GM19025 (cell line): ENCODE results near the gene METTL9.
"Not testable (repeated sequence)": the region's sequence is repeated elsewhere in the genome, so short reads cannot be mapped to it uniquely, and the experiment has no call there.

ENCODE experiments used
- ATAC-seq: cut with Tn5 transposase; IDR thresholded peaks from one replicate; pipeline ENCODE4 v1.9.1; 2021; ENCODE audit warnings: mild to moderate bottlenecking, low read depth, moderate library complexity; ENCODE audit not compliant: unreplicated experiment

The METTL9 gene

GRCh38 chr16:21570676-21571017 is 28.7 kb upstream of the METTL9 start:
- ATAC-seq: no peak

- ATAC-seq: not testable (repeated sequence)
Measured at GRCh38 chr16:21573506-21573905, 25.9 kb upstream of the METTL9 start.

DNA sequence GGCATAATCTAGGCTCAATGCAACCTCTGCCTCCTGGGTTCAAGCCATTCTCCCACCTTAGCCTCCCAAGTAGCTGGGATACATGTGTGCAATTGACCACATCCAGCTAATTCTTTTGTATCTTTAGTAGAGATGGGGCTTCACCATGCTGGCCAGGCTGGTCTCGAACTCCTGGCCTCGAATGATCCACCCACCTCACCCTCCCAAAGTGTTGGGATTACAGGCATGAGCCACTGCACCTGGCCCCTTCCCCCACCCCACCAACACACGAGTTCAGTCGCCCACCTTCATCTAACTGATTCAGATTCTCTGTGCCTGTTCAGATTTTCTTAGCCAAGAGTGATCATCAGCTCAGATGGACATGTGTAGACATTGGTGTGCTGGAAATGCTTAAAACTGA is 25.0 kb upstream of the METTL9 start:
- ATAC-seq: no peak

GRCh38 chr16:21576323-21576722 is 23.1 kb upstream of the METTL9 start:
- not testable (repeated sequence) for ATAC-seq

DNA sequence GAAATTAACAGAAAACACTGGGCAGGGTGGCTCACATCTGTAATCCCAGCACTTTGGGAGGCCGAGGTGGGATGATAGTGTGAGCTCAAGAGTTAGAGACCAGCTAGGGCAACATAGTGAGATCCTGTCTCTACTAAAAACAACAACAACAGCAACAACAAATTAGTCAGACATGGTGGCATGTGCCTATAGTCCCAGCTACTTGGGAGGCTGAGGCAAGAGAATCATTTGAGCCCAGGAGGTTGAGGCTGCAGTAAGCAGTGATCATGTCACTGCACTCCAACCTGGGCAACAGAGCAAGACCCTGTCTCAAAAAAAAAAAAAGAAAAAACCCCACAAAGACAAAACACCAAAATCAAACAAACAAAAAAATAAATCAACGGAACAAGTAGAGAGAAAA is 21.9 kb upstream of the METTL9 start:
- ATAC-seq: not testable (repeated sequence)

DNA sequence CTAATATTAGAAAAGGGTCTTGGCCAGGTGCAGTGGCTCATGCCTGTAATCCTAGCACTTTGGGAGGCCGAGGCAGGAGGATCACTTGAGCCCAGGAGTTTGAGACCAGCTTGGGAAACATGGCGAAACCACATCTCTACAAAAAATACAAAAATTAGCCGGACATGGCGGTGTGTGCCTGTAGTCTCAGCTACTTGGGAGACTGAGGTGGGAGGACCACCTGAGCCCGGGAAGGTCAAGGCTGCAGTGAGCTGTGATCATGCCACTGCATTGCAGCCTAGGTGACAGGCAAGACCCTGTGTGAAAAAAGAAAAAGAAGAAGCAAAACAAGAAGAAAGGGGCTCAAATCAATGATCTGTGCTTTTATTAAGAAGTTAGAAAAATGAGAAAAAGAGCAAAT is 21.1 kb upstream of the METTL9 start:
- not testable (repeated sequence) for ATAC-seq

DNA sequence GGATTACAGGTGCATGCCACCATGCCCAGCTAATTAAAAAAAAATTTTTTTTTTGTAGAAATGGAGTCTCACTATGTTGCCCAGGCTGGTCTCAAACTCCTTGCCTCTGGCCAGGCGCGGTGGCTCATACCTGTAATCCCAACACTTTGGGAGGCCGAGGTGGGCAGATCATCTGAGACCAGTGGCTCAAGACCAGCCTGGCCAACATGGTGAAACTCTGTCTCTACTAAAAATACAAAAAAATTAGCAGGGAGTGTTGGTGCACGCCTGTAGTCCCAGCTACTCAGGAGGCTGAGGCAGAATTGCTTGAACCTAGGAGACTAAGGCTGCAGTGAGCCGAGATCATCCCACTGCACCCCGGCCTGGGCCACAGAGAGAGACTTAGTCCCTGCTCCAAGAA is 19.2 kb upstream of the METTL9 start:
- ATAC-seq: not testable (repeated sequence)

- no peak for ATAC-seq
Measured at GRCh38 chr16:21580807-21581206, 18.6 kb upstream of the METTL9 start.

GRCh38 chr16:21584817-21585216 is 14.6 kb upstream of the METTL9 start:
- no peak for ATAC-seq

DNA sequence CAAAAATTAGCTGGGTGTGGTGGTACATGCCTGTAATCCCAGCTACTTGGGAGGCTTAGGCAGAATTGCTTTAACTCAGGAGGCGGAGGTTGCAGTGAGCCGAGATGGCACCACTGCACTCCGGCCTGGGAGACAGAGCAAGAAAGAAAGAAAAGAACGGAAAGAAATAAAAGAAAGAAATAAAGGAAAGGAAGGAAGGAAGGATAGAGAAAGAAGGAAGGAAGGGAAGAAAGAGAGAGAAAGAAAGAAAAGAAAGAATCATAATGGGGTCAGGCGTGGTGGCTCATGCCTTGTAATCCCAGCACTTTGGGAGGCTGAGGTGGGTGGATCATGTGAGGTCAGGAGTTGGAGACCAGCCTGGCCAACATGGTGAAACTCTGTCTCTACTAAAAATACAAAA is 10.8 kb upstream of the METTL9 start:
- ATAC-seq: not testable (repeated sequence)

GRCh38 chr16:21589551-21589950 is 9.8 kb upstream of the METTL9 start:
- no peak for ATAC-seq

DNA sequence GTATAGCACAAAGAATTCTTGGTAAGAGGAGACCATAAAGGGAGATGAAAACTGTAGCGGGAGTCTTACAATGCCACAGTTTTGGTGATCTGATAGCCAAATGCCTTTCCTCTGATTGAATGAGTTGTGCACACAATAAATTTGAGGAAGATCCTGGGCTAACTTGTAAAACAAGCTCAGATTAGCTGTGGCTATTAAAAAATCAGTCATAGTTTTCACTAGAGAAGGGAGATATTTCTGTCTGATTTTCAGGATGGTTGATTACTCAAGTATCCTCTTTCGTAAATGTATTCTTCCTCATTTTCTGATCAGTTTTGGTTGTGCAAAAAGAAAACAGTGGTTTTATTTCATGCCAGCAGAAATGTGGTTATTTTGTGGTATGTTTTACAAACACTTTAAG is 9.1 kb upstream of the METTL9 start:
- no peak for ATAC-seq

DNA sequence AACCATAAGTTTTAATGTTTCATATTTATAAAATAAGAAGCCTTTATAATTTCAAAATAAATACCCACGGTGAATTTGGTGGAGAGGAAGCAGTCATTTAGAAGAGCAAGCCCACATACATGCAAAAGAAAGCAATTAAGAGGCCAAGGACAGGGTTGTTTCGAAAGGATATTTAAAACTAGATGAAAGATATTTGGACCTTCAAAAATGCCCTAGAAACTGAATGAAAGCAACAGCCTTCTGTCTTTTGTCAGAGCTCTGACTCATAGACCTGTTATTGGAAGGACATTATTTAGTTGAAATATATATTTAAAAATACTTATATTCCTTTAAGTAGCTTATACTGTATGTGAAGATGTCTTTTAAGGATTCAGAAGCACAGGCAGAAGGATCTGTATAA is 8.6 kb upstream of the METTL9 start:
- ATAC-seq: no peak

DNA sequence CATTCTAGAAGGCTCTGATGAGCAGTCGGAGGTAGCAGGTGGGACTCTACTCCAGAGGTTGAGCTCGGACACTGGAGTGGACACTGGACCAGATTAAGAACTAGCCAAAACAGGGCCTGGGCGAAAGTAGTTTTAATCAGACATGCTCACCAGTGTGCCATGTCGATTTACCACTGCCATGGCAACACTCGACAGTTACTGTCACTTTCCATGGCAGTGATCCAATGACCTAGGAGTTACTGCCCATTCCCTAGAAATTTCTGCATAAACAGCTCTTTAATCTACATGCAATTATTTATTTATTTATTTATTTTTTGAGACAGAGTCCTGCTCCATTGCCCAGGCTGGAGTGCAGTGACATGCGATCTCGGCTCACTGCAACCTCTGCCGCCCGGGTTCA is 7.2 kb upstream of the METTL9 start:
- no peak for ATAC-seq

GRCh38 chr16:21593530-21594289 is 5.7 kb upstream of the METTL9 start:
- no peak for ATAC-seq

DNA sequence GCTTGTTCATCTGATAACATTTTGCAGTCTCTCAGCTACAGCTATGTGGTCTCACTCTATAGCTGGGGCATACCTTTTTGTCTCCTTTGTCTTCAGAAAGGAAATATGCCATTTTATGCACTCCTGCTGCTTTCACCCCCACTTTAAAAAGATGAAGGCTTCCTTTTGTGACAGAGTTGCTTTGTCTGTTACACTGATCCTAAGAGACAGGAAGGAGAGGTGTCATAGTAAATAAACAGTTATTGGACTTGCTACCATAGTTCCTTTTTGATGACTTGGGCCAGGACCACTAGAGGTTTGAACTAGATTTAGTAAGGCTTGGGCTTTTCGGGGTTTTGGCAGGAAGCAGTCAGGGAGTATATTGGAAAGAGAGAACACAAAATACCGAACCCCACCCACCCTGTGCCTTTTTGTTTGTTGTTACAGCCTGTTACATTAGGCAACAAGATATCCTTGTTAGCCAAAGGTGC is 1.8 kb upstream of the METTL9 start:
- ATAC-seq: no peak

DNA sequence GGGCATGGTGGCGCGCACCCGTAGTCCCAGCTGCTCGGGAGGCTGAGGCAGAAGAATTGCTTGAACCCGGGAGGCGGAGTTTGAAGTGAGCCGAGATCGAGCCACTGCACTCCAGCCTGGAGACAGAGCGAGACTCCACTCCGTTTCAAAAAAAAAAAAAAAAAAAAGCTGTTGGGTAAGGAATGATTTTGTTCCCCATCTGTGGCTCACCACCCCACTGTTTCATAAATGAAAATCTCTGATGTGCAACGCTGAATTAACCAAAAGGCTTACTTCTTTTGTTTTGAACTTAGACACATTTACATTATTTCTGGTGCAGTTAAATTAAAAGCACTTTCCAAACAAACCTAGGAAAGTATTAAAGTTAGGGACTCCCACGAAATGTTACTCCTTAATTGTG is 1.2 kb upstream of the METTL9 start:
- no peak for ATAC-seq

DNA sequence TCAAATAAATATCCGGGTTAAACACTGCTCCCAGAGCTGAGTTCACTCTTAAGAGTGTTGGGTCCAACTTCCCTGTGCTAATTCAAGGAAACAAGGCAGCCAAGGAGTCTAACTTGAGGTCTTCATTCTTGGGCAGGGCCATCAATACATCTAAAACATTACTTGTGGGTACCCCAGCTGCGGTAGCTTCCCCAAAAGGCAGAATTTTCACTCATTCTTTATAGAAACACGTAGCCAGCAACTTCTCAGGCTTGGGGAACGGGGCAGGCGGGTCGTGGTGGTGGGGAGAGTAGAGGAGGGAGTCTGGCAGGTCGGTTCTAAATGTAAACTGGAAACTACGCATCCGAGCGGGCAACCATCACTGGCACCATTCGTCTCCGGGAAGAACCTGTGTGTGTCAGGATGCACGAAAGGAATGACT is 666 bp upstream of the METTL9 start:
- ATAC-seq: no peak

DNA sequence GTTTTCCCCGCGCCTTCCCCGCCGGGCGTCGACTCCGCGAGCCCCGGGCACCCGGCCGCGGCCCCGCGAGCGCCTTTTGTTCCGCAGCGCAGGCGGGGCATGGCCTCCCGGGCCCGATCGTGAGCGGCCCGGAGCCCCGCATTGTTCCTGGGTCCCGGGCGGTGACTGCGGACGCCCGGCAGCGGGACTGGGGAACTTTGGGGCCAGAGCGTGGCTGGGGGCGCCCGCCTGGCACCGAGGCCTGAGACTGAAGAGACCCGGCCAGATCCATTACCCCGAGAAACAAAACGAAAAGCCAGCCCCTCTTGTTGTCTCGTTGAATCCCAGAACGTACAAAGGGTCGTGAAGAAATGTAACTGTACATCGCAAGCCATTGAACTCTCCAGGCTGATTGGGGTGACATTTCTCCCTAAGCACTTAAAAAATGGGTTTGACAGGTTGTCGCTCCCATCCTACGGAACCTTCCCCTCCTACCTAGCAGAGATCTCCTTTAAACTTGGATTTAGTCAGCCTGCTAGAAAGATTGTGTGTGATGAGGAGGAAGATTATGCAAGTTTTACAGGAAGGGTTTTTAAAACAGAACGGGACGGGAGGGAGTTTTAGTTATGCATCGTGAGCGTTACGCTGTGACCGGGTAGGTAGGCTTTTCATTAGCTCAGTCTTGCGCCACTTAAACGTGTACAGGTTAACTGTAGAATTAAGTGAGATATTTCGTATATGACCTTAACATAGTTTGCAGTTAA is 825 bp downstream of the METTL9 start:
- peak; percentile 19 for ATAC-seq

DNA sequence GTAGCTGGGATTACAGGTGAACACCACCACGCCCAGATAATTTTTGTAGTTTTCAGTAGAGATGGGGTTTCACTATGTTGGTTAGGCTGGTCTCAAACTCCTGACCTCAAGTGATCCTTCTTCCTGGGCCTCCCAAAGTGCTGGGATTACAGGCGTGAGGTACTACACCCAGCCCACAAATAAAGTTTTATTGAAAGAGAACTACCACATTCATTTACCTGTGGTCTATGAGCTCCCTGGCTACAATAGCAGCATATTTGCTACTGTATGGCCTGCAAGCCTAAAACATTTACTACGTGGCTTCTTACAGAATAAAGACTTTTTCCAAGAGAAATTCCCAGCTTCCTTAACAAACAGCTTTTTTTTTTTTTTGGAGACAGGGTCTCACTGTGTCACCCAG is 3.4 kb downstream of the METTL9 start:
- no peak for ATAC-seq

GRCh38 chr16:21603928-21604327 is 4.6 kb downstream of the METTL9 start:
- ATAC-seq: no peak

DNA sequence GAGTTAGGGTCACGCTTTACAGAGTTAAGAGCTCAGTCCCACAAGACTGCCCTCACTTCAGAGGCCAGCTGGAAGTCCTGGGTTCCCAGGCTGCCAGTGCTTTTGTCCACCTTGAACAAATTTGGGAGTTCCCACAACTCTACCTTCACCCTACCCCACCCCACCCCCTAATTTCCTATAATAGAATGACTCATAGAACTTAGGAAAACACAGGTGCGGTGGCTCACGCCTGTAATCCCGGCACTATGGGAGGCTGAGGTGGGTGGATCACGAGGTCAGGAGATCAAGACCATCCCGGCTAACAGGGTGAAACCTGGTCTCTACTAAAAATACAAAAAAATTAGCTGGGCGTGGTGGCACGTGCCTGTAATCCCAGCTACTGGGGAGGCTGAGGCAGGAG is 6.5 kb downstream of the METTL9 start:
- not testable (repeated sequence) for ATAC-seq
